Measurements from ENCODE around the gene TBC1D22B. TPM values are rescaled to one million over a fixed set of nuclear protein-coding genes. Genes with fewer than 3 reads are reported as not detected.

Gene TBC1D22B
- total and polyA plus RNA-seq, 5 donors from 2014 or later = 8.2 to 13.3 (median 9.1) TPM

DNA sequence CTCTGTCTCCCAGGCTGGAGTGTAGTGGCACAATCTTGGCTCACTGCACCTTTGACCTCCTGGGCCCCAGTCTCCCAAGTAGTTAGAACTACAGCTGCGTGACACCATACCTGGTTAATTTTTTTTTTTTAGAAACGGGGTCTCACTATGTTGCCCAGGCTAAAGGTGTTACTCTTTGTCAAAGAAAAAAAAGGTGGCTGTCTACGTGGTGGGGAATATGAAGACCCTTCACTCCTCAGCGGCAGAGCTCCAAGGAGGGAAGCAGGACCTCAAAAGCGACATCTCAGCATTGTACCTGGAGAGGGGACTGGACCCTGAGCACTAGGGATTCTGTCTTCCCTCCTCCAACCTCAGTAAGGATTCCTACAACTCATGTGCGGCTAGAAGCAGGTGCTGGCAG is 16.4 kb upstream of the TBC1D22B start:
- no peak for ATAC-seq (ENCODE audit: low read depth in 2 of 2)
- H3K4me1 Mint-ChIP-seq = peaks cover 4 to 11% (median 9%) of the 10 kb centered on the region in 4 donors
- Histone ChIP-seq H3K27me3 (ENCODE audit: control insufficient read depth, insufficient read depth, low read length) (no peaks in the 10 kb centered on the region), H3K27ac (ENCODE audit: insufficient read depth, low read length, poor library complexity, severe bottlenecking) (no peak overlapping the region), H3K4me1 (ENCODE audit: control insufficient read depth, insufficient read depth, low read length, poor library complexity, severe bottlenecking) (peaks cover 5% of the 10 kb centered on the region), H3K4me3 (ENCODE audit: low read depth, low read length) (no peak overlapping the region), H3K9me3 (ENCODE audit: control insufficient read depth in 2 of 2, low read length in 2 of 2) (no peaks in the 10 kb centered on the region), H3K36me3 (ENCODE audit: control insufficient read depth, insufficient read depth, low read length) (no peaks in the 10 kb centered on the region)
- no peaks in the 10 kb centered on the region for H3K9me3 Mint-ChIP-seq
- no peak overlapping the region for H3K4me3 Mint-ChIP-seq
- no peak for DNase-seq
- H3K36me3 Mint-ChIP-seq = no peaks in the 10 kb centered on the region
- H3K27ac Mint-ChIP-seq = no peak overlapping the region
- no peaks in the 10 kb centered on the region for H3K27me3 Mint-ChIP-seq

DNA sequence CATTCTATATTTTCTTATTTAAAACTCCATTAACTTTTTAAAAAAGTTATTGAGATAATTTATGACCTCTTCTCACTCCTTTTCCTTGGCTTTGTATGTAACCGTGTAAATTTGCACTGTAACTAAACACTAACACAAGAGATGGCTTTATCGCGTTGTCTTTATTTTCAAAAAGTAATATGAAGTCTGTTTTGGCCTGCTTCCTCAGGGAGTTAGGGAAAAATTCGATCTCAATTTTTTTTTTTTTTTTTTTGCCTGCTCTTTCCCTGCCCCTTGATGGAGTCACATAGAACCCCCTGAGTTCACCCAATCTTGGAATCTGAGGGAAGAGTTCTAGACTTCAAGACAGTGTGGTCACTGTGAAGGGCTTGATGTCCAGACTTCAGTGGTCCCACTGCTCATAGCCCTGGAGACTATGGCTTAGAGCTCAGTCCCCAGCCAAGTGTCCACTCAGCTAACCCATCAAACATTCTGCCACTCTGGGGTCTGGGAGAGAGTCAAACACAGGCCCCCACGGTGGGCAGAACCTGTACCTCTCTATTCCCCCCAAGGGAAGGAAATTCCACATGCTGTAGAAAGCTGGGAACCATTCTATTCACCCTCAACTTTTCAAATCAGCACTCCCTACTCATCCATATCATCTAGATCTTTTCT is 15.7 kb upstream of the TBC1D22B start:
- H3K27me3 ChIP-seq (ENCODE audit: control insufficient read depth, insufficient read depth, low read length) = no peaks in the 10 kb centered on the region
- H3K4me3 Mint-ChIP-seq = no peak overlapping the region
- ATAC-seq (ENCODE audit: low read depth in 2 of 2) (no peak), DNase-seq (no peak)
- H3K4me3 ChIP-seq (ENCODE audit: low read depth, low read length) = no peak overlapping the region
- no peaks in the 10 kb centered on the region for H3K27me3 Mint-ChIP-seq
- no peaks in the 10 kb centered on the region for H3K36me3 Mint-ChIP-seq
- no peak overlapping the region for H3K27ac ChIP-seq (ENCODE audit: insufficient read depth, low read length, poor library complexity, severe bottlenecking)
- H3K27ac Mint-ChIP-seq = no peak overlapping the region
- peaks cover 4 to 11% (median 9%) of the 10 kb centered on the region in 4 donors for H3K4me1 Mint-ChIP-seq
- no peaks in the 10 kb centered on the region for H3K36me3 ChIP-seq (ENCODE audit: control insufficient read depth, insufficient read depth, low read length)
- H3K4me1 ChIP-seq (ENCODE audit: control insufficient read depth, insufficient read depth, low read length, poor library complexity, severe bottlenecking) = peaks cover 5% of the 10 kb centered on the region
- no peaks in the 10 kb centered on the region for H3K9me3 Mint-ChIP-seq
- no peaks in the 10 kb centered on the region for H3K9me3 ChIP-seq (ENCODE audit: control insufficient read depth in 2 of 2, low read length in 2 of 2)

DNA sequence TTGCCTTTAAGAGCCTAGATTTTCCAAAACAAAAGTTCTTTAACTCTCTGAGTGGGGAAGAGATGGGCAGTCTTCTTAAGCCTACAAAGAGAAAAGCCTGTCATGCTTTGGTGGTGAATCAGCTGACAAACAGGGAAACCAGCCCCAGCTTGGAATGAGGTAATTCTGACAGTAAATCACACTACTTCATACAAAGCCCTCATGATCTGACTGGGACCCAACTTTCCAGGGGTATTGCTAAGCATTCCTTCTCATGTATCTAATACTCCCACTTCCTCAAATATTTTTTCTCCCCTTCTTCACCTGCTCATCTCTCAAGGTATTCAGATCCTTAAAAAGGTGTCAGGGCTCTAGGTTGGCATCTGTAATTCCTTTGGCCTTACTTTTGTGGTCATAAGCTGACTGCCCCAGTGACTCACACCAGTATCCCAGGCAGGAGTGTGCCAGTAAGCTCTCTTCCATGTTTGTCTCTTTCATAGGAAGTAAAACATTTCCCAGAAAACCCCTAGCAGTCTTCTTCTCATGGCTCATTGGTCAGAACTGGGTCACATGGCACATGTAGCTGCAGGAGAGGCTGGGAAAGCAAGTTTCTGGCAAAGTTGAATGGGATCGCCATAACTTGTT is 15.0 kb upstream of the TBC1D22B start:
- Histone ChIP-seq H3K4me1 (ENCODE audit: control insufficient read depth, insufficient read depth, low read length, poor library complexity, severe bottlenecking) (peaks cover 5% of the 10 kb centered on the region), H3K27me3 (ENCODE audit: control insufficient read depth, insufficient read depth, low read length) (no peaks in the 10 kb centered on the region), H3K36me3 (ENCODE audit: control insufficient read depth, insufficient read depth, low read length) (no peaks in the 10 kb centered on the region), H3K27ac (ENCODE audit: insufficient read depth, low read length, poor library complexity, severe bottlenecking) (no peak overlapping the region), H3K9me3 (ENCODE audit: control insufficient read depth in 2 of 2, low read length in 2 of 2) (no peaks in the 10 kb centered on the region), H3K4me3 (ENCODE audit: low read depth, low read length) (no peak overlapping the region)
- ATAC-seq (ENCODE audit: low read depth in 2 of 2) = no peak
- no peak overlapping the region for H3K27ac Mint-ChIP-seq
- H3K4me1 Mint-ChIP-seq = peaks cover 4 to 11% (median 9%) of the 10 kb centered on the region in 4 donors
- no peak overlapping the region for H3K4me3 Mint-ChIP-seq
- no peaks in the 10 kb centered on the region for H3K9me3 Mint-ChIP-seq
- no peak for DNase-seq
- no peaks in the 10 kb centered on the region for H3K27me3 Mint-ChIP-seq
- H3K36me3 Mint-ChIP-seq = no peaks in the 10 kb centered on the region

DNA sequence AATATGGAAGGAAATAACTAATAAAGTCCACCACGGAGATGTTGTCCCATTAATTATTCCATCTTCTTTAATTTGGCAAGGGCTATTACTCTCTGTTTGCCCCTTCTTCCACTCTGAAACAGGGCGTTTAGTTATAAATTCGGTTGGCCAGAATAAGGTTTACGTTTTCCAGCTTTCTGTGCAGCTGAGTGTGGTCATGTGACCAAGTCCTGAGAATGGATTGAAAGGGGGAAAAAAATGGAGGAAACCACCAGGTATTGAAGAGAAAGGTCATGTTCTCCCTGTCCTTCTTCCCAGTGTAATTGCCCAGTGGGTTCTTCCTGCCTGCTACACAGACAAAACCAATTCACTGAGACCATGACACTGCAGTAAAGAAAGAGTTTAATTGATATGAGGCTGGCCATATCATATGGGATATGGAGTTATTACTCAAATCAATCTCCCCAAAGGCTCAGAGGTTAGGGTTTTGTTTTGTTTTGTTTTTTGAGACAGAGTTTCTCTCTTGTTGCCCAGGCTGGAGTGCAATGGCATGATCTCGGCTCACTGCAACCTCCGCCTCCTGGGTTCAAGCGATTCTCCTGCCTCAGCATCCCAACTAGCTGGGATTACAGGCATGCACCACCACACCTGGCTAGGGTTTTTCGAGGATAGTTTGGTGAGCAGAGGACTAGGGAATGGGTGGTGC is 14.3 kb upstream of the TBC1D22B start:
- ATAC-seq (ENCODE audit: low read depth in 2 of 2) (no peak), DNase-seq (no peak)
- Histone ChIP-seq H3K4me3 (ENCODE audit: low read depth, low read length) (no peak overlapping the region), H3K27me3 (ENCODE audit: control insufficient read depth, insufficient read depth, low read length) (no peaks in the 10 kb centered on the region), H3K9me3 (ENCODE audit: control insufficient read depth in 2 of 2, low read length in 2 of 2) (no peaks in the 10 kb centered on the region), H3K27ac (ENCODE audit: insufficient read depth, low read length, poor library complexity, severe bottlenecking) (no peak overlapping the region), H3K36me3 (ENCODE audit: control insufficient read depth, insufficient read depth, low read length) (no peaks in the 10 kb centered on the region), H3K4me1 (ENCODE audit: control insufficient read depth, insufficient read depth, low read length, poor library complexity, severe bottlenecking) (peaks cover 5% of the 10 kb centered on the region)
- Mint-ChIP-seq H3K4me3 (no peak overlapping the region), H3K36me3 (no peaks in the 10 kb centered on the region), H3K27ac (no peak overlapping the region), H3K9me3 (no peaks in the 10 kb centered on the region), H3K4me1 (peaks cover 3 to 11% (median 9%) of the 10 kb centered on the region in 4 donors), H3K27me3 (peaks cover 2% of the 10 kb centered on the region)

DNA sequence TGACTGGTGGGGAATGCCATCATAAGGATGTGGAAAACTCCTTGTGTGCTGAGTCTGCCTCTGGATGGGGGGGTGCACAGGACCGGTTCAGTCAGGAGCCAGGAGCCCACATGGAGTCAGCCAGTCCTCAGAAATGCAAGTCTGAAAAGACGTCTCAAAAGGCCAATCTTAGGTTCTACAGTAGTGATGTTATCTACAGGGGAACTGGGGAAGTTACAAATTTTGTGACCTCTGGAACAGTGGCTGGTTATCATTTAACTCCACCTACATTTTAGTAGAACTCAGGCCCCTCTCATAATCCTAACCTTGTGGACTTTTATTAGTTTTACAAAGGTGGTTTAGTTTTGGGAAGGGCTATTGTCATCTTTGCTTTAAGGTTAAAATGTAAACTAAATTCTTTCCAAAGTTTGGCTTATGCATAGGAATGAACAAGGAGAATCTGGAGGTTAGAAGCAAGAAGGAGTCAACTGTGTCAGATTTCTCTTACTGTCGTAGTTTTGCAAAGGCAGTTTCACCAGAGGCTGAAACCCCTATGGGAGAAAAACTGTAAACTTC is 13.7 kb upstream of the TBC1D22B start:
- H3K4me1 Mint-ChIP-seq = peaks cover 0 to 13% (median 9%) of the 10 kb centered on the region in 4 donors
- Histone ChIP-seq H3K36me3 (ENCODE audit: control insufficient read depth, insufficient read depth, low read length) (no peaks in the 10 kb centered on the region), H3K27ac (ENCODE audit: insufficient read depth, low read length, poor library complexity, severe bottlenecking) (no peak overlapping the region), H3K4me1 (ENCODE audit: control insufficient read depth, insufficient read depth, low read length, poor library complexity, severe bottlenecking) (peaks cover 5% of the 10 kb centered on the region), H3K4me3 (ENCODE audit: low read depth, low read length) (no peak overlapping the region), H3K27me3 (ENCODE audit: control insufficient read depth, insufficient read depth, low read length) (peaks cover 1% of the 10 kb centered on the region), H3K9me3 (ENCODE audit: control insufficient read depth in 2 of 2, low read length in 2 of 2) (no peaks in the 10 kb centered on the region)
- DNase-seq (no peak), ATAC-seq (ENCODE audit: low read depth in 2 of 2) (no peak)
- no peak overlapping the region for H3K27ac Mint-ChIP-seq
- H3K27me3 Mint-ChIP-seq = peaks cover 8% of the 10 kb centered on the region
- H3K36me3 Mint-ChIP-seq = no peaks in the 10 kb centered on the region
- H3K4me3 Mint-ChIP-seq = no peak overlapping the region
- H3K9me3 Mint-ChIP-seq = no peaks in the 10 kb centered on the region

DNA sequence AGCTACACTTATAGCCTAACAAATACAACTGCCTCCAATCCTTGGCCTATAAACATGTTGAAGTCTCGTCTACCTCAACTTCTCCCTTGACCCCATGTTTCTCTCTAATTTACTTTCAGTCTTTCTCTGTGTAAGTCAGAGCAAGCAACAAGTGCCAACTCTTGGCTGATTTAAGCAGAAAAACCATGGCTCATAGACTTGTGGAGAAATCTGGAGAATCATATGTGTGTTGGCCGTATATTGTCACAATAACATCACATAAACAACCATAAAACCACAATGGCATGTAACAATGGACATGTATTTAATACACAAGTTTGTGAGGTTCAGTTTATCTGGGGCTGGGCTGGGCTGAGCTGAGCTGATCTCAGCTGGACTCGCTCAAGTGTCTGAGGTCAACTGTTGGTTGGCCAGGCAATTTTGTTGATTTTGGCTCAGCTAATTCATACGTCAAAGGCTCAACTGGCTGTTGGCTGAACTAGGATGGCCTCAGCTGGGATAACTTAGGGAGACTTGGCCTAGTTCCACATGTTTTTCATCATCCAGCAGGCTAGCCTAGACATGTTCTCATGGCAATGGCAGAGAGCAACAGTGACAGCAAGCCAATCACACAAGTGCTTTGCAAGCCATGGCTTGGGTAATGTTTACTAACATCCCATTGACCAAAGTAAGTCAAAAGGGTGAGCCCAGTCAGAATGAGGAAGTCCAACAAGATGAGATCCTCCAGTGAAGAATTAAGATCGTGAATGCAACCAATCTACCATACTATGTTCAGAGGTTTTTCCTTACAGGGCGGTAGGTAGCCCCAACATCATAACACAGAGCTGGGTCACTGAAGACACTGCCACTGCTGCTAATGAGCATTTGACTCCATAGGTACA is 12.9 kb upstream of the TBC1D22B start:
- Histone ChIP-seq H3K4me3 (ENCODE audit: low read depth, low read length) (no peak overlapping the region), H3K27me3 (ENCODE audit: control insufficient read depth, insufficient read depth, low read length) (peaks cover 1% of the 10 kb centered on the region), H3K36me3 (ENCODE audit: control insufficient read depth, insufficient read depth, low read length) (no peaks in the 10 kb centered on the region), H3K4me1 (ENCODE audit: control insufficient read depth, insufficient read depth, low read length, poor library complexity, severe bottlenecking) (peaks cover 5% of the 10 kb centered on the region), H3K27ac (ENCODE audit: insufficient read depth, low read length, poor library complexity, severe bottlenecking) (no peak overlapping the region), H3K9me3 (ENCODE audit: control insufficient read depth in 2 of 2, low read length in 2 of 2) (no peaks in the 10 kb centered on the region)
- no peaks in the 10 kb centered on the region for H3K36me3 Mint-ChIP-seq
- no peak for DNase-seq
- peaks cover 15% of the 10 kb centered on the region for H3K27me3 Mint-ChIP-seq
- H3K27ac Mint-ChIP-seq = no peak overlapping the region
- ATAC-seq (ENCODE audit: low read depth in 2 of 2) = no peak
- peaks cover 0 to 10% (median 8%) of the 10 kb centered on the region in 4 donors for H3K4me1 Mint-ChIP-seq
- H3K4me3 Mint-ChIP-seq = no peak overlapping the region
- H3K9me3 Mint-ChIP-seq = no peaks in the 10 kb centered on the region

DNA sequence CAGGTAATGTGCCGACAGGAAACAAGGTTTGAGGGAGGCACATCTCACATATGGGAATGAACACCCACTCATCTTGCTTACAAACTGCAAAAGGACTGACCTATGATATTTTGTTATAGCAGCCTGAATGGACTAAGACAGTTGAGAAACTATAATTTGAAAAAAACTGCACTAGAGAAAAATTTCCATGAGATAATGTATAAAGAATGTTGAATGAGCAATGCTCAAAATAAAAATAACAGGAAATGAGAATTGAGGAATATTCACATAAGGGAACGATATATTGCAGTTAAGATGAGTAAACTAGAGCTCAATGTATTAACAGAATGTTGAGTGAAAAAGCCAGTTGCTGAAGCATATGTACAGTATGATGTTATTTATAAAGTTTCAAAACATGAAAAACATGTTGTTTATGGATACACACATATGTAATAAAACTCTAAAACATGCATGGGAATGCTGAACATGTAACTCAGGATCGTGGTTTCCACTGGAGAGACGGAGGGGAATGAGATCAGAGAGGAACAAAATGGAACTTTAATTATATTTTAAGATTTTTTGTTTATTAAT is 6.3 kb upstream of the TBC1D22B start:
- Histone ChIP-seq H3K4me1 (ENCODE audit: control insufficient read depth, insufficient read depth, low read length, poor library complexity, severe bottlenecking) (no peaks in the 10 kb centered on the region), H3K36me3 (ENCODE audit: control insufficient read depth, insufficient read depth, low read length) (no peaks in the 10 kb centered on the region), H3K27me3 (ENCODE audit: control insufficient read depth, insufficient read depth, low read length) (peaks cover 1% of the 10 kb centered on the region), H3K27ac (ENCODE audit: insufficient read depth, low read length, poor library complexity, severe bottlenecking) (no peak overlapping the region), H3K9me3 (ENCODE audit: control insufficient read depth in 2 of 2, low read length in 2 of 2) (no peaks in the 10 kb centered on the region), H3K4me3 (ENCODE audit: low read depth, low read length) (no peak overlapping the region)
- no peaks in the 10 kb centered on the region for H3K36me3 Mint-ChIP-seq
- H3K27me3 Mint-ChIP-seq = peaks cover 16% of the 10 kb centered on the region
- H3K4me1 Mint-ChIP-seq = peaks cover 0 to 2% (median 0%) of the 10 kb centered on the region in 4 donors
- H3K27ac Mint-ChIP-seq = no peak overlapping the region
- no peak for ATAC-seq (ENCODE audit: low read depth in 2 of 2)
- no peak for DNase-seq
- H3K4me3 Mint-ChIP-seq = no peak overlapping the region
- no peaks in the 10 kb centered on the region for H3K9me3 Mint-ChIP-seq
